ENCODE measurements around the gene ZNF436.

- TF ChIP-seq EZH2 (IDR thresholded peaks at IDR 0.05; ENCODE audit: low read depth, unreplicated experiment) (no peak), POLR2AphosphoS5 (IDR thresholded peaks at IDR 0.05; ENCODE audit: low read depth) (no peak; the same call in 1 of the 2 replicates), CTCF (conservative IDR thresholded peaks at IDR 0.05; ENCODE audit: low read depth in 2 of 2) (no peak), NANOG (IDR thresholded peaks at IDR 0.05; ENCODE audit: borderline replicate concordance) (no peak), EZH2phosphoT487 (IDR thresholded peaks at IDR 0.05; ENCODE audit: unreplicated experiment) (no peak), CREB1 (CRISPR knock-in tag; IDR thresholded peaks at IDR 0.05; ENCODE audit: low read depth) (no peak)
Observed at GRCh38 chr1:23343221-23344110, 26.2 kb downstream of the ZNF436 start.

All from GM23338 (cell line).